Measurements from ENCODE around the gene OXCT1.
"Not testable (repeated sequence)": the region's sequence is repeated elsewhere in the genome, so short reads cannot be mapped to it uniquely, and the experiment has no call there.

The OXCT1 gene

DNA sequence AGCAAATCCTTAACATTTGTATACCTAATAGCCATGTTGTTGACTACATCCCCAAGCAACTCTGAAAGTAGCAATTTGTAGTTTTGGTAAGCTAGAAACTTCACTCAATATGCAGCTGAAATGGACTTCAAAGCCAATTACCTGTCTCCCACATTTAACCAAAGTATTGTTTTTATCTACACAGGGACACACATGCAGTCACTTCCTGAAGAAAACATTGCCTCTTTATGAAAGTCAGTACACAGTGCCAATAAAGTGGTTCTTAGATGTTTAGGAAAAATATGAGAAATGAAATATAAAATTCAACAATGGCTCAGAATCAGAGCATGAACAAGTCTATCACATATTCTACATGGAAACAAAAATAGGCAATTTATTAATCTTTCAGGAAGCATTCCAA is 49.2 kb downstream of the OXCT1 start:
- DNase-seq = no peak

DNA sequence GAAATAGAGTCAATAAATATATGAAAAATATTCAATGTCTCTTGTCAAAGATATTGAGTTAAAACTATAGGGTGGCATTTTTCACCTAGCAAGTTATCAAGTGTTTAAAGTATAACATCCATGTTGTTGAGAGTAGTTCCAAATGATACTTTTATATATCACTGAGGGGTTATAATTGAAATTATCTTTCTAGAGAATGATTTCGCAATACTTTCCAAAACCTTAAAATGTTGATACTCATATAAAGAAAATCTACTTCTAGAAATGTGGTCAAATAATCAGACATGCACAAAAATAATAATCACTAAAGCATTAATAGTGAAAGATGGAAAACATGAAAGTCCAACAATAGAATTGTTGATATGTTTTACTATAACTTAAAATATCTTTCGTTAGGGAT is 50.1 kb downstream of the OXCT1 start:
- no peak for DNase-seq

DNA sequence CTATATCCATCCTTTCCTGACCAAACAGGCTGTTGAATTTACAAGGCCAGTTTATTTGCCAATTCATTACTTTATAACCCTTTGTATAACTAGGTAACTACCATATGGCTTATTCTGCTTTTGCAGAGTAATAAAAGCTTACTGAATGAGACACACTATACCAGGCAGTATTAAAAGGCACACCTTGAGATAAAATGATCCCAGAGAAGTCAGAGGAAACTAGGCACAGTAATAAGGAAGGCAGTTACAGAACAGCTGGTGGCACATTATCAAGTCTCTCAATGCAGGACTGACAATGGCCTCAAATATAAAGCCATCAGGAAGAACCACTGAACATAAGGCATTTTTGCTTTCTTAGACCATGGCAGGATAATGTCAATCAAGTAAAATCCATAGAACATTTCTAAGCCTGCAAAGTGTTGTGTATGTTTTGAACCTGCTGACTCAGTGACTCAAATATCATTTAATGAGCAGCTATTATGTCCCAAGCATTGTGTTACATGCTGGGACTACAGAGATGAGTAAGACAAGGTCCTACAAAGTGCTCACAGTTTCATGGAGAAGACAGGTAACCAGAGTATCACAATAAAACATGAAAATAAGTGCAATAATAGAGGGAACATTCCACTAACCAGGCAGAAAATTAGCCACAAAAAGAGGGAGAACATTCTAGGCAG is 52.5 kb downstream of the OXCT1 start:
- no peak for DNase-seq

DNA sequence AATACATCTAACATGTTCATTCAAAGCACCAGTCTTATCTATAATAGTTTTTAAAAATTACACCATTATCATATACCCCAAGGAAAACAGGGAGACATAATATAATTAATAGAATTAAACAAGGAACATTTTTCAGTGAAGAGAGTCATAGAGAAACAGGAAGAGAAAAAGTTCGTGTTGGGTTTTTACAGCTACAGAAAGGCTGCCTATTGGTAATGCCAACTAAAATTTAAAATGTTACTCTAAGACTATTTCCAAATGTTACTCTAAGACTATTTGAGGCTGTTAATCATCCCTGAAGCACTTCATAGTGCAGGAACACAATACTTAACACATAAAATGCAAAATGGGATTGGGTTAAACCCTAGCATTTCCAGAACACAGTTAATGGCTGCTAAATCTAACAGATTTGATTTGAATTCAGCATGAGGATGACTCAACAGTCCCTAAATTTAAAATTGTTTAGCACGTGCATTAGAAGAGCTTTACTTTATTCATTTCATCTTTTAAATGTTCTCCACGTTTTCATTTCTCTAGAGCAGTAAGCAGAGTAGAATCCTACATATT is 54.5 kb downstream of the OXCT1 start:
- no peak for DNase-seq

DNA sequence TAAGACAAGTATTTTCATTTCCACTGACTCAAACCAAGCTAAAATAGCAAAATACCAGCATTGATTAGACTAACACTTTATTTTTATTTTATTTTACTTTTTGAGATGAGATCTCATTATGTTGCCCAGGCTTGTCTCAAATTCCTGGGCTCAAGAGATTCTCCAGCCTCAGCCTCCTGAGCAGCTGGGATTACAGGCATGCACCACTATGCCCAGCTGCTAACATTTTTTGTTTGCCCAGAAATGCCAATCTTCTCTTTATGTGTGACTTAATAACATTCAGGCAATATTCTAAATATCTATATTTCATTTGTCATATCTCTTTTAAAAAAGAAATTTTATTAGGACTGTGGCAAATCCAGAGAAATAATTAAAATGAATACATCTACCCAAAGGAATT is 55.0 kb downstream of the OXCT1 start:
- DNase-seq = no peak

DNA sequence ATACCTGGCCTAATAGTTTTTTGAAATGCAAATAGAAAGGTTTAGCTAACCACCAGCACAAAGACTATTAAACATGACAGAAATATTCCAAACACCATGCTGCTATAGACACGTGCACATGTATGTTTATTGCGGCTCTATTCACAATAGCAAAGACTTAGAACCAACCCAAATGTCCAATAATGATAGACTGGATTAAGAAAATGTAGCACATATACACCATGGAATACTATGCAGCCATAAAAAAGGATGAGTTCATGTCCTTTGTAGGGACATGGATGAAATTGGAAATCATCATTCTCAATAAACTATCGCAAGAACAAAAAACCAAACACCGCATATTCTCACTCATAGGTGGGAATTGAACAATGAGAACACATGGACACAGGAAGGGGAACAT is 55.9 kb downstream of the OXCT1 start:
- DNase-seq = not testable (repeated sequence)

DNA sequence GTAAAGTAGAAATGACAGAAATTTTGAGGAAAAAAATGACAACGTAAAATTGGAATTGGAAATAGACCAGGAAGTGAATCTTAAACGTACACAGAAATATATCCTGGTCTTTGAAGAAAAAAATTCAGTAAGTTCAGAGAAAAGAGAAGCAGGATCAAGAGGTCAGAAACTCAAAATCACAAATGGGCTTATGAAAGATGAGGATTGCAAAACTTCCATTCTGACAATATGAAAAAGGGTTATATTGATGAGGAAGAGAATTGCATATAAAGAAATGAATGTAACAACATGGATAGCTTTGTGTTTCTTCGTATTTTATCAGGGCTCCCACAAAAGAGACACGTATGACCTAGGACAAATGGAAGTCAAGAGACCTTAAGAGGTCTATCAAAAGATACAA is 58.1 kb downstream of the OXCT1 start:
- no peak for DNase-seq

DNA sequence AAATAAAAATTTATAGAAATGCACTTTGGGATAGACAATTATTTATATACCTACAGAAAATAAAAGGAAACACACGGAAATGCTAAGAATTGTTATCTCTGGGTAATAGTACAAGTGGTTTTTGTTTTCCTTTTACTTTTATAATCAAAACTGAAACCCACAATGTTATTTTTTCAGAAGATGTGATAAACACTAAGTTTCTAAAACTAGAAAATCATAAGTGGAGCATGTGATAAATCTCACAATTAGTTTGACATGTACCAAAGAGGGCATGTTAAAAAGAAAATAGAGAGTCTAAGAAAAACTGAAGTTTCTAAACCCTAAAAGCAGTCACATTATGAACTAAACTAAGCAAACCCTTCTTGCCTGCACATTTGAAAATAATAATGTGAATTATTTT is 61.1 kb downstream of the OXCT1 start:
- DNase-seq = no peak

DNA sequence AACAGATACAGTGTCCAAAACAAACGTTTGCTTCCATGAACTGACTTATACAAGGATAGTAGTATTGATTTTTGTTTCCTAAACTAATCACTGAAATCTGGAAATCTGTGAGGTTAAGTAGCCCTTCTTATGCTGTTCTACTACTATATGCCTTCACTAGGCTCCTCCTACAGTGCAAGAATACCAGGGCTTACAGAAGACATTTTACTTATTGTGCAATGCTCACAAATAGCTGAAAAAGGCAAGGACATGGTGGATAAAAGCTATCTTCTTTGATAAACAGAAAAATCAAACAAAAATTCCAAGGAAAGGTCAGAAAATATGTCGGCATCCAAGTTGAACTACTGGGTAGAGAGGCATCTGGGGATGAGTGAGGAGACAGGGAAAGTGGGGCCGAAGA is 61.9 kb downstream of the OXCT1 start:
- no peak for DNase-seq

DNA sequence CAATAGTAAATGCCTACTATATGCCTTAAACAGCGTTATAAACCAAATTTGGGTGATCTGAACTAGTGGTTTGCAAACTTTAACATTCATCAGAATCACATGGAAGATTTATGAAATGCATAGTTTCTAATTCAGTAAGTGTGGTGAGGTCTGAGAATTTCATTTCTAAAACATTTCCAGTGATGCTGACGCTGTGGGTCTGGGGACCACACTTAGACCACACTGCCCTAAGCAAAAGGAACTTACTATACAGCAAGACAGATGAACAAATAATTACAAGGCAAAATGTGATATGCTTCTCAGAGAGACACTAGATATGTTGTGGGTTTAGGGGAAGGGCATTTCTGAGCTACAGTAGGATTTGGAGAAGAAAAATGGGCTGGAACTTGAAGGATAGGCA is 72.6 kb downstream of the OXCT1 start:
- DNase-seq = no peak

DNA sequence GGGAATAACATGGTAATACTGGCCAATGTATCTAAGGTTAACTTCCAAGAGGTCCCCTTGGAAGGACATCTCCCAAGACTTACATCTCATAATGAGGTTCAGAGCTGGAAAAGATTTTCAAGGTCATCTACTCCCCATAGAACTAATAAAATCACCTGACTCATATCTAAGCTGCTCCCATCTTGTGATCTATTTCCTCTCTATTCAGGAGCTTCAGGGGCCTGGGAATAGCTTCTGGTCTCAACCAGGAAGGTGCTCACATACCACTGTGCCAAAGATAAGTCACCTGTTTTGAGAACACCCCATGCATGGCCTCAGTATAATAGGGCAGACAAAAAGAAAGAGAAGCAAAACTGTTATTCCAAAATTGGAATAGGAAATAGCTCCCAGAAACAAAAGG is 74.2 kb downstream of the OXCT1 start:
- DNase-seq = no peak

DNA sequence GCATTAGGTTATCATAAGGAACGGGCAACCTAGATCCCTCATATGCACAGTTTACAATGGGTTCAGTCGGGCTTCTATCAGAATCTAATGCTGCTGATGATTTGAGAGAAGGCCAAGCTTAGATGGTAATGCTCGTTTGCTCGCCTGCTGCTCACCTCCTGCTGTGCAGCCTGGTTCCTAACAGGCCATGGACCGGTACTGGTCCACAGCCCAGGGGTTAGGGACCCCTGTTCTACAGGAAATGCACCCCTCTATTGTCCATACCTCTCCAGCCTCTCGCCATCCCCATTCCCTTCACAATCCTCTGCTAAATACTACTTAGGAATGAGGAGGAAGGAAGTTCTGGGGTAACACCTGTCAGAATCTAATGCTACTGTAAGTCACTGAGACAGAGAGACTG is 75.1 kb downstream of the OXCT1 start:
- no peak for DNase-seq

DNA sequence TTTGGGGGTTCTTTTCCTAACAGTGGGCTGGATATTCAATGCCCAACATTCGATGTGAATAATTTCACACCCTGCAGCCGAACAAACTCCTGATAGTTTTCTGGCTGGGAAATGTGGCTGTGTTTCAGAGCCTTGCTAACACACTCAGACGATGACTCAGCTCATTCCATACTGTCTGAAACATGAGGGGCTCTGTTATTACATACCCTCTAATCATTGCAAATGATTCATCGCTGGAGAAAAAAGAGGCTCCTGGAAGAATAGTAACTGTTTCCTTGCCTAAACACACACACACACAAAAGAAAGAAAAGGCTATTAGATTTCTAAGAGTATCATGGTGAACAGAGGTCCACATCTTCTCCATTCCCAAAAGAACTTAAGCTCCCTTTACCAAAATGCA is 75.8 kb downstream of the OXCT1 start:
- no peak for DNase-seq

DNA sequence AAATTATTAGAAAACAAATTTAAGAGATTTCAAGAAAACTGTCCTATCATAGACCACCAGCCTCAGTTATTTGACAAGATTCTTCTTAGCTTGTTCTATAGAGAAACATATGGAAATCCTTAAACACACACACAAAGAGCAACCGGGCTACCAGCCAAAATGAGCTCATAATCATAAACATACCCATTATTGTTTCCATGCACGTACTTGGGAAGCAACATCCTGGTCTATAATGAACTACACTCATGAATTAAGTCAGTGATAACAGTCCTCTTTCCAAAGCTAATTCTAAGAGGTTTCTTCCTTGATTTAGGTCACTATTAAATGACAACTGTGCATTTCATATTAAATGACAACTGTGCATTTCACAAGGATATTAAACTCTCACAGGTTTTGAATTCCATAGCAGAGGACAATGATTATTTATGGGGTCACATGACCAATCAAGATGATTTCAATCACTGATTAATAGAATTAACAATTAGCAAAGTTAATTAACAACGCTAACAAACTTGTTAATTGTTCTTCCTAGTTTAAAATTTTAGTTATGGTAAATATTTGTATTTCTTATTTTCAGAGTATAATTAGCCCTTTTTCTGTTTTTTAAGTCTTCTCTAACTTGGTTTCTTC is 77.0 kb downstream of the OXCT1 start:
- no peak for DNase-seq

DNA sequence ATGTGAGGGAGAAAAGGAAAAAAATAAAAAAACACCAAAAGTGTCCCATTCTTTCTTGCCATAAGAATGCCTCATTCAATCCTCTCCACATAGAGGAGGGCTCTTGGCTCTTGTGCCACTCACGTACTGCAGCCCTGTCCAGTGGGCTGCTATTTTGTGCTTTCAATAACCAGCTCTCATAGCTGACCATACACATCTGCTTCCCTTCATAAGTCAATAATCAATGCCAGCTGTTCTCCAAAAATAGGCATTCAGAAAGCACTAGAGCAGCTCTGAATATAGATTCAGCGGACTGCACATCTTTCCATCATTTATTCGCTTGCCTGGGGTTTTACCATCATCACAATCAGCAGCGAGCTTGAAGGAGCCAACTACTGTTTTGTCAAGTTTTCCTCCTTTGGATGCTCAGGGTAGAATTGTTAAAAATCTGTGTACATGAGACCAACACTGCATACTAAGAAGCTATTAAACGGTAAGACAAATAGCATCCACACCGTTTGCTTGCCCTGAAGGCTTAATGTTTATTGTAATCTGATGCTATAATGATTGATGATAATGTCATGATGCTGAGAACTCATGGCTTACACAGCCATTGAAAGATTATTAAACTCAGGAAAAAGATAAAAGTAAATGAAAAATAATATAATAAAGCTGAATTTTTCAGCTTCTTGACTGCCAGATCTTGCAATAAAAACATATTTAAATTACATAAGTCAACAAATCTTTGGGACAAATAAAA is 80.0 kb downstream of the OXCT1 start:
- DNase-seq = no peak

DNA sequence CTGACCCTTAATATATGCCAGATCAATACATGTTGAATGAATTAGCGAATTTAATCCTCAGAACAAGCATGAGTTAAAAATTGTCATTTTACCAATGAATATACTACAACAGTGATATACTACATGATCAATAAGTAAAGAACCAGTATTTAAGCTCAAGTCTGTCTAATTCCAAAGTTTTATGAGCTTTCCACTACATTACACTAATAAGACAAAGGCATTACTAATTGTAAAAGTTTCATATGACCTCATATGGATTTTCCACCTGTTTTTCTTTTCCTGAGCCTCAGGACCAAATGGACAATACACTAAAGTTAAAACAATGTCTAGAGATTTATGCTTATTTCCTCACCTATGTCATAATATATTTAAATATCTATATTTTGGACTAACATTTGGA is 80.8 kb downstream of the OXCT1 start:
- no peak for DNase-seq

DNA sequence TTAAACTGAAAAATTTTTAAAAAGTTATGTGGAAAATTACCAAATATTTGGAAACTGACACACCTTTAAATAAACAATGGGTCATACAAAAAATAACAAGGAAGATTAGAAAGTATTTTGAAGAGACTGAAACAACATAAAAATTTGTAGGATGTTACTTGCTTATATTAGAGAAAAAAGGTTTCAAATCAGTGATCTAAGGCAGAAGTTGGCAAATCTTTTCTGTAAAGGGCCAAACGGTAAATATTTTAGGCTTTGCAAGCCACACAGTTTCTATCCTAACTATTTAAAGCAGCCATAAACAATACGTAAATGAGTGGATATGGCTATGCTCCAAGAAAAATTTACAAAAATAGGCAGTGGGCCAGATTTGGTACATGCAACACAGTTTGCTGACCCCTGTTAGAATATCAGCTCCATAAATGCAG is 81.3 kb downstream of the OXCT1 start:
- no peak for DNase-seq

DNA sequence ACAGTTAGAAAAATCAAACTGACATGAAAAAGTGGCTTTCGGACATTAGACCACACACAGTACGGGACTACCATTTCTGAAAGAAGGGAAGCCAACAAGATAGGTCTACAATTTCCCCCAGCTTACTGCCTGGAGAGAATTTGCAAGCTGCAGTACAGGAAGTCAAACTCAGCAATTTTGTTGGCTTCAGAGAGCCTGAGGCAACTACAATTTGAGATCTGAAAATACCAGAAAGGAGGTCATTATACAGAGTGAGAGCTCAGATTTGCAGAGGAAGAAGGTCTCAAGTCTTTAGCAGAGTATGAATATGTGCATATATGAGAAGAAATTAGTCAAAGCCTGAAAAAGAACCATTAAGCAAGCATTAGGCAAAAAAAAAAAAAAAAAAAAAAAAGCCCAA is 83.0 kb downstream of the OXCT1 start:
- DNase-seq = no peak

DNA sequence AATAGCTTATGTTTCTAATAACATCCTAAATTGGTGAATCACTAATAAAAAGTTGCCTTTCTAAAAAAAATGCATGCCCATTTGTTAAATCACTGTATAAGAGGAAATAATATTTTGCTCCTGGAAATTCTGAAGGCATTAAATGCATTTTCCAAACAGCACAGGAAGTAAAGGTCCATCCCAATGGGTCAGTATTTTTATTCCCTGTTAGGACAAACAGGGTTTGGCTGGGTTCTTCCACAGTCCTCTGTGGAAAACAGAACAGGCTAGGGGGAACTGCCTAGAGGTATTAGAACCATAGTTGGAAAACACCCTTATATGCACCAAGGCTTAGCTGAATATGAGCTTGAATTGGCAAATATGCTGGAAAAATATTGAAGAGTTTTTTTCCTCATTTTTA is 85.2 kb downstream of the OXCT1 start:
- DNase-seq = no peak

DNA sequence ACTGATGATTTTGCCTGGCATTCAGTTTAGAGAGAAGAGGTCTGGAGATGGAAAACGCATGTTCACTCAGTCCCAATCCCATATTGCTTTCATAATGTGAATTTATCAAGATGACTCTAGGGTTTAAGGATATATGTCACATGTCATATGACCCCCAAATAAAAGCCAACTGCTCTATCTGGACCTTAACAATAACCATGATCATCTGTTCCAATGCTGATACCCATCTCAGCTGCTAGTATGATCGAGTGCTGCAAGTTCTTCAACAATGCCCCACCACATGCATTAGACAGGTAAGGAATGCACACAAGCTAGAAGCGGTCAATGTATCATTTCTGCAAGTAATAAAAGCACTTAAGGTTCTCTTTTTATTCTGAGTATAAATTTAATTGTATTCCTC is 91.8 kb downstream of the OXCT1 start:
- DNase-seq = no peak

DNA sequence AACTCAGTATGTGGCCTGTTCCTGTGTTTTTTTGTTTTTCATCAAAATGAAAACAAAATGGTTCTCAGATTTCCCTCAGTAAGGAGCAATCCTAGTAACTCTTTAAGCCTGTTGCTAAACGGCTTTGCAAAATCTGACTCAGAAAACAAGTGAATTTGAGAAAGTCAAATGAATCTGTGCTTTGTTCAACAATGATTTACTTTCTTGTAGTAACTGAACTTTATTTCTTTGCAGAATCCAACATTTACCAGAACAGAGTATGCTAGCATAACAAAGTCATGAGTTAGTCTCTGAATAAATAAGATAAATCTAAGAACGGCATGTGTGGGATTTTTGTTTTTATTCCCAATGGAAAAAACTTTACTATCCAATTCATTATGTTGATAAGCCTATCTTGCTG is 93.8 kb downstream of the OXCT1 start:
- no peak for DNase-seq

DNA sequence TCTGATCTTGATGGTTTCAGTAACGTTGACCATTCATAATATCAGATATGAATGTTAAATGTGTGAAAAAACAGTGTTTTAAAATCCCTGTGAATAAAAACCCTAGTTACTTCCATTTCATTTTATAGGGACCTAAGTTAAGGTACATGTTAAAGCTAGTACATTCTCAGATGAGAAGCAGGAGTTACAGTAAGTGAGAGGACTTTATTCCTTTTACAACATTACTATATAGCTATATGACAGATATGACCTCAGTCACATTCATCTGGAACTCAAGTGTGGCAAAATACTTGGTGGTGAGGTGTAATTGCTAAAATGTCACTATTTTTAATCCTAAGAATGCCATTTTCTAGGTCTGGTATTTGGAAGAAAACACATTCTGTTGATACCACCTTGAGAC is 96.4 kb downstream of the OXCT1 start:
- DNase-seq = no peak

DNA sequence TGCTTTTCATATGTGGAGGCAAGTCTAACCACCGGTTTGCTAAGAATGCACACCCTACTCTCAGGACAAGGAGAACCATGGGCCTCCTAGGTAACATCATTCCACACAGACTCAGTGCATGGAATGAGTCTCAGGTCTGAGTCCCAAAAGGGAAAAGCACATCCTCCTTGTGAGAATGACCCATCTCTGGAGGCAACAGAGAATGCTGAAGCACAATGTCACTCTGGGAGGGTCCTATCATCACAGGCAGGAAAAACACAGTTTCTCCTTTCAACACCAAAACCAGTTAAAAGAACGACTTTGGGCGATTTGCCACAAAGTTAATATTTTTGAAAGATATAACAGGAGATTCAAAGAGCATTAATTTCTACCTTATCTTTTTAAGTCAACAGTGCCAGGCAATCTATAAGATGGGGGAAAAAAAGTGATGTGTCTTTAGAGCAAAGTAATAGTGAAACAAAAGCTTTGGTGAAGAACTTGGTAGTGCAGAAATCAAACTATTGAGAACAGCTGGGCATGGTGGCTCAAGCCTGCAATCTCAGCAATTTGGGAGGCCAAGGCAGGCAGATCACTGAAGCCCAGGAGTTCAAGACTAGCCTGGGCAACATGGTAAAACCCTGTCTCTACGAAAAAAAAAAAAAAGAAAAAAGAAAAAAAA is 97.3 kb downstream of the OXCT1 start:
- no peak for DNase-seq

DNA sequence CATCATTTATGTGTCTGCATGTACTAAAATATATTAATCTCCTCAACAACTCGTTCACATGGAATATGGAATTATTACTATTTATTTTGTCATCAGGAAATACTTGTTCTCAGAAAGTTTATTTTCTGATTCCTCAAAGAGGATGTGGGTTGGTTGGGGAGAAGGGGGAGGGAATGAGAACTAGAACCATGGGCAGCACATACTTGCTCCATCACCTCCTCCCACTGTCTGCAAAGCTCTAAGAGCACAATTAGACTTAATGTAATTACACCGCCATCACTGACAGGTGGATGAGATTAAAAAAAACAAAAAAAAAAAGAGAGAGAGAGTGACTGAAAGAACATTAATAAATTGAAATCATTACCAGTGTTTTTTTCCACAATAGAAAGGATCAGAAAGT is 98.2 kb downstream of the OXCT1 start:
- DNase-seq = no peak
